HG03135 (cell line): Measurements from ENCODE around the gene PPIA.
"Not testable (repeated sequence)": the region's sequence is repeated elsewhere in the genome, so short reads cannot be mapped to it uniquely, and the experiment has no call there.

Experiments used
- ATAC-seq: cut with Tn5 transposase; IDR thresholded peaks from one replicate; pipeline ENCODE4 v1.9.1; 2021; ENCODE audit warnings: mild to moderate bottlenecking, moderate library complexity; ENCODE audit not compliant: unreplicated experiment

Gene PPIA

DNA sequence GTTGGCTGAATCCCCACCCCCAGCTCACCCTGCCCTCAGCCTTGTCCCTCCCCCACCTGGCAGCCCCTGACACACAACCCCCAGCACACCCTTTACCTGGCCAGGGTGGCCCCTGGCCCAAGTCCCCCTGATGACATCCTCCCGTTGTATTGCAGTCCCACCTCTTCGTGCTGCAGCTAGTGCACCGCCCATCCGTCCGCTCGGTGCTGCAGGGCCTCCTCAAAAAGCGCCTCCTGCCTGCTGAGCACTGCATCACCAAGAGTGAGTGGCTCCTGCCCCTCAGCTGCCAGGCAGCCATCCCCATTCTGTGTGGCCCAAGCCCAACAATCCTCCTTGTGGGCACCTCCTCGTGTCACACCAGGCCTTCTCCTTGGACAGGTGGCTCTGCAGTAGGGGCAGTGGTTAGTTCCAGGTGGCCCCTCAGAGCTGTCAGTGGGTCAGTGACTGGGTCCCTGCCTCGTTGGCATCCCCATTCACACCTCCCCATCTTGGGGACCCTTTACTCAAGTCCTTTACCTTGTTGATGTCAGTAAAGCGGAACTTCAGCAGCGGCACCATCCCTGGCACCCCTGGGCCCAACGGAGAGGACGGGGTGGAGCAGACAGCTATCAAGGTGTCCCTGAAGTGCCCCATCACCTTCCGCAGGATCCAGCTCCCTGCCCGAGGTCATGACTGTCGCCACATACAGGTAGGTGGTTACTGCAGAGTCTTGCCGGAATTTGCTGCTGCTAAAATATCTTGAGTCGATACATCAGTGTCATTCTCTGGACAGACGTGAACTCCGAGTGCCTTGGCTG is 33.6 kb upstream of the PPIA start:
- no peak for ATAC-seq

DNA sequence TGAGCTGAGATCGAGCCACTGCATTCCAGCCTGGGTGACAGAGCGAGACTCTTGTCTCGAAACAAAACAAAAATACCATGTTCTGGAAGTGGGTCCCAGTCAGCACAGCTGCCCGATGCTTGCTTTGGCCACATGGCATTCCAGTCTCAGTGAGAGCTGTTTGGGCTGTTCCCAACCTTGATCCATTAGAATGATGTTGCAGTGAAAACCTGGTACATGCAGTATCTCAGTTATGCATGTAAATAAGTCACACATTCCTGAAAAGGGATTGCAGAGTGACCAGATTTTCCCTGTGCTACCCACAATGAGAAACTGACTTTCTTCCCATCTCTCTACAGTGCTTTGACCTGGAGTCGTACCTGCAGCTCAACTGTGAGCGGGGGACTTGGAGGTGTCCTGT is 32.4 kb upstream of the PPIA start:
- ATAC-seq: no peak

DNA sequence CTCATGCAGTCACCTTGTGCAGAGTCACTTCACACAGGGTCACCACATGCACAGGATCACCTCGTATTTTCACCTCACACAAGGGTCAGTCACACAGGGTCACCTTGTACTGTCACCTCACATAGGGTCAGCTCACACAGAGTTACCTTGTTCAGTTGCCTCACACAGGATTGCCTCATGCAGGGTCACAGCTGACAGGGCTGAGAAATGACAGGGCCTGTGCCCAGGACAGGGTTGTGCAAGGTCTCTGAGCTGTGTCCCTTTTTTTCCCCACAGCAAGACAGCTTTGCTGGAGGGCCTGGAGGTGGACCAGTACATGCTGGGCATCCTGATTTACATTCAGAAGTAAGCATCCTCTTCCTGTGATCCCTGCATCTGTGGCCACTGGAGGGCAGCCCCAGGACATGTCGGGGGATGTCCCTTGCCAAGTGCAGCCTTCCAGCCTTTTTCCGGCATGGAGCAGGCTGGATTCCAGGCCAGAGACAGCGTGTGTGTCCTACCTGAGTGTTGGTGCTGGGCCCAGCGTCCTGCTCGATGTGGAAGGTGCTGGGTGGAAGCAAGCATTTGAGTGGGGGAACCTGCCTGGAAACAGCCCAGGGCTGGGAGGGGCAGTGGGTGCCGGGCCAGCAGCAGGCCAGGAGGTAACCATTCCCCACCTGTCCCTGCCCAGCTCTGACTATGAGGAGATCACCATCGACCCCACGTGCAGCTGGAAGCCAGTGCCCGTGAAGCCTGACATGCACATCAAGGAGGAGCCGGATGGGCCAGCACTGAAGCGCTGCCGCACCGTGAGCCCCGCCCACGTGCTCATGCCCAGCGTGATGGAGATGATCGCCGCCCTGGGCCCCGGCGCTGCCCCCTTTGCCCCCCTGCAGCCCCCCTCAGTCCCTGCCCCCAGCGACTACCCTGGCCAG is 31.6 kb upstream of the PPIA start:
- ATAC-seq: no peak

DNA sequence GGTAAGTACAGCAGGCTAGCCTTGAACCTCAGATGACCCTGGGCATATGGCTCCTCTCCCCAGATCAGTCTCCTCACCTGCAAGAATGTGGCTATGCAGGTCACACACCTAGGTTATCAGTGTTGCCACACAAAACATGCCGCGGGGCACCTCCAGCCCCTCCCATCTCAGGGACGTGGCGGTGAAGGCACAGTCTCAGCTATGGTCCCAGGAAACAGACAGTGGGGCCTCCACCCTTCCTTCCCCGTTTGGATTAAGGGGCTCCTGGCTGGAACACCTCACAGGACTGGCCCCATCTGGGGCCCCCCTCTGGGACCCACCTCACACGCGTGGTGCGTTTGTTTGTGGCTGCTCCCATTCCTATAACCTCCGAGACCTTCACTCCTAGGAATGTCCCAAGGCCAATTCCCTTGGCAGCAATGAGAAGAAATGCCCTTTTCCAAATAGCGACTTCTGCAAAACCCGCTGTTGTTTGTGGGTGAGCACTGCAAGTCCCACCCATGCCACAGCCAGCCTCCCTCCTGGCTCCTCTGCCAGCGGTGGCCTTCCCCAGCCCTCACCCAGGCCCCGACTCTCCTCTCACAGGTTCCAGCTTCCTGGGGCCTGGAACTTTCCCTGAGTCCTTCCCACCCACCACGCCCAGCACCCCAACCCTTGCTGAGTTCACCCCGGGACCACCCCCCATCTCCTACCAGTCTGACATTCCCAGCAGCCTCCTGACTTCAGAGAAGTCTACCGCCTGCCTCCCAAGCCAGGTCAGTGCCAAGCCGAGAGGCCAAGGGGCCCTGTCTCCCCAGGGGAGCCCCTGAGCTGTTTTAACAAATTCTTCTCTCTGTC is 30.7 kb upstream of the PPIA start:
- no peak for ATAC-seq

DNA sequence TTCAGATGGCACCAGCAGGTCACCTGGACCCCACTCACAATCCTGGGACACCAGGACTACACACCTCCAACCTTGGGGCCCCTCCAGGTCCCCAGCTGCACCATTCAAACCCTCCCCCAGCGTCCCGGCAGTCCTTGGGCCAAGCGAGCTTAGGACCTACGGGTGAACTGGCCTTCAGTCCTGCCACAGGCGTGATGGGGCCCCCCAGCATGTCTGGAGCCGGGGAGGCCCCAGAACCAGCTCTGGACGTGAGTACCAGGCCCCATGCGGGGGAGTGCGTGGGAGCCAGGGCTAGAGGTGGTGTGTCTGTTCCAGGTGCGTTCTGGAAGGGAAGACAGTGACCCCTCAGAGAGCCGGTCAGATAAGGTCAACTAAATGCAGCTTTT is 30.1 kb upstream of the PPIA start:
- ATAC-seq: no peak

DNA sequence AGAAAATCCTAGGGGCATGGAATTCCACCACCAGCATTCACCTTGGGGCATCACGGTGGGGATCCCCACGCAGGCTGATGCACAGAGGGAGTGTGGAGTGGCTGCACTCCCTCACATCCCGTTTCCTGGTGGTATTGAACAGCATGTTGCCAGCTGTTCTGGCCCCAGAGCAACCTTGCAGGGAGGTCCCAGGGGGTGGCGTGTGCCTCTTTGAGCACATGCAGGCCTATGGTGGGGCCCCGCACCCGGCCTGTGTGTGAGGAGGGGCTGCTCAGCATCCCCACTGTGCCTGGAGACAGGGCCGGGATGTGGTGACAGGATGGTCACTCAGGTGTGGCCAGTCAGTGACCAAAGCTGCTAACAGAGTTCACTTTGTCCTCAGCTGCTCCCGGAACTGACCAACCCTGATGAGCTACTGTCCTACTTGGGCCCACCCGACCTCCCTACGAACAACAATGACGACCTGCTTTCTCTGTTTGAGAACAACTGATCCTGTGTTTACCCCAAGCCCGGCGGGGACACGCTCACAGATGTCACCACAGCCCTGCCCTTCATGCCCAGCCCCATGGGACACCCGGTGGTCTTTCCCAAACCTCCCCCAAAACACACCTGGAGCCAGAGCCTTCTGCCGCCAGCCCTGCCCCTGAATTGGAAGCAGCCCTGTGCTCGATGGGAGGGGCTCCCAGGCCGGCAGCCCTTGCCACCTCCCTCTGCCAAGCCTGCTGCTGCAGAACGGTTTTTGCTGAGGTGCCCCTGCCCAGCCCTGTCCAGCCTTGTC is 29.2 kb upstream of the PPIA start:
- ATAC-seq: no peak

DNA sequence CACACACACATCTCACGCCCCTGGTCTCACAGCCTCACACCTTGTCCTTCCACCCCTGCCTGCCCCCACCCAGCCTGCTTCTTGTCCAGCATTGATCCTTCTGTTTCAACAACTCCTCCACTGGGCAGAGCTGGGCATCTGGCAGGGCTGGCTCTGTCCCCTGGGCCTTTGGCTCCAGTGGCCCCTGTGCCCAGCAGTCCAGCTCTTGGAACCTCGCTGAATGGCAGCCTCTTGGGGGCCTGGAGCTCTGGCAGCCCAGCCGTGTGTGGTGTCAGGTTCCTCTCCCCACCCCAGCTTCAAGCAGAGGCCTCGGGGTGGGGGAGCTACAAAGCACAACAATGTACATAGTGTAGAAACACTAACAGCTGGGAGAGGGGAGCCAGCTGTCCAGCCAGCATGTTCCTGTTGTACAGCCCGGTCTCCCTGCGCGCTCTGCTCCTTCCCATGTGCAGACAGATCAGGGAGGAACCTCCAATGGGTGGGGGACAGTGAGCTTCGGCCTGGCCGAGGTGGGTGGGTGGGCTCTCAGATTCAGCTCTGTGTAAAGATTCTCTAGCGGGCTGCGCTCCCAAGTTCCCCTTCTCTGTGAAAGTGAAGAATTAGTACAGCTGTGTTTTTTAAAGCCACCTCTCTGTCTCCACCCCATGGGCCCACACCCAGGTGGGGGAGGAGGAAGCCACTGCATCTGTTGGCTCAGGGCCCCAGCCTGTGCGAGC is 28.4 kb upstream of the PPIA start:
- ATAC-seq: peak; percentile 50

DNA sequence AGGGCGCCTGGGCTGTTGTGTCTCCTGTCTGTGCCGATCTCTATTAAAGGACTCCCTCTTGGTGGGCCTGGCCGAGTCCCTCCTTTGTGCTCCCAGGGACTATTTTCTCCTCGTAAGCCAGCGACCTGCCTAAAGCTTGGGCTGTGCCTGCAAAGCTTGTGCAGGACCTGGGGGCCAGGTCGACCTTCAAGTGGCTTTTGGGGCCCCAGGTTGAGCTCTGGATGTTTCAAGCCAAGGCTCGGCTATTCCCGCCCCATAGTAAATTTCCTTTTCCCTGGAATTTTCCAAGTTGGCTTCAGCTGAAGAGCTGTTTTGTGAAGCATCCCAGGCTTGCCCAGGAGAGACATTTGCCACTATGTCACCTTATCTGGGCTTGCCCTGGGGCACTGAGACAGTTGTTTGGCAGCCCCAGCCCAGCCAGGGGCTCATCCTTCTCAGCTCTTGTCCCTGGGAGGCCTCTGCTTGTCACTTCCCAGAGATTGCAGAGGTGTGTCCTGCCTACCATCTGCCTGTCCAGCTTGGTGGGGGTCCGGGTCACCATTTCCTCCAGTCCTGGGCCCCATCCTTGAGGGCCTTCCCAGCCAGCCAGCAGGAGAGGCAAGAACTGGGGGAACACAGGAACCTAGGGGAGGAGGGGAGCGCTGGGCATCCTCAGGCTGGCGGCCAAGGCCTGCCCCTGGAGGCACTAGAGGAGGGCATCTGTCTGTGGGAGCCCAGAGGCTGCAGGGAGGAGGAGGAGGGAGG is 27.7 kb upstream of the PPIA start:
- ATAC-seq: no peak

DNA sequence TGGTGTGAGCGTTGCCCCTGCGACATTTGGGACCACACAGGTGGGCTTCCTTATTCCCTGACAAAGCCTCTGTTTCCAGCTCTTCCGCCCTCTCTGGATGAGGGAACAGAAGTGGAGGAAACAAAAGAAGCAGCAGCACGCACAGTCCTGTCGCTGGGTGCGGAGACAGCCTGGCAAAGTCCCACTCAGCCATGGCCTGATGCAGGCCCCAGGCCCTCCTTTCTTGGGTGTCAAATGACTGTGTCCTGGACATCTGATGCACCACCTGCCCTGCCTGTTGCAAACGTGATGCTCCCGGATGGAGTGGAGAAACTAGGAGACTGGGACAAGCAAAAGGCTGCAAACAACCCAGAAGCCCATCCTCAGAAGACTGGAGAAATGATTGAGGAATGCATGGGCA is 27.1 kb upstream of the PPIA start:
- ATAC-seq: no peak

DNA sequence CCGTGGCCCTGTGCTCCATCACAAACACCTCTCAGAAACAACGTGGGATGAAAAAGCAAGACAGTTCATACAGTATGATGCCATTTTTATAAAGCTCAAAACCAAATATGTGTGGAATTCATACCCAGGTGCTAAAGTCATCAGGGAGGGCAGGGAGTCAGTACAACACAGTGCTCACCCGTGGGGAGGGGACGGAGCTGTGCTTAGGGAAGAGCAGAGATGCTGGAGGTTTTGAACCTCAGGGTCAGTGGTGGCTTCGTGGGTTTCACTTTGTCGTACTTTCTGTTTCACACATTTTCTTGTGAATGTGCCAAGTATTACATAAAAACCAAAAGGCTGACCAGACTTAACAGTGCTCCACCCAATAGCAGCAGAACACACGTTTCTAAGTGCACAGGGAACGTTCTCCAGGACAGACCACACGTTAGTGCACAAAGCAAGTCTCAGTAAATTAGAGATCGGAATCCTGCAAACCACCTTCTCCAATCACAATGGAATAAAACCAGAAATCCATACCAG is 26.6 kb upstream of the PPIA start:
- peak; percentile 57 for ATAC-seq

DNA sequence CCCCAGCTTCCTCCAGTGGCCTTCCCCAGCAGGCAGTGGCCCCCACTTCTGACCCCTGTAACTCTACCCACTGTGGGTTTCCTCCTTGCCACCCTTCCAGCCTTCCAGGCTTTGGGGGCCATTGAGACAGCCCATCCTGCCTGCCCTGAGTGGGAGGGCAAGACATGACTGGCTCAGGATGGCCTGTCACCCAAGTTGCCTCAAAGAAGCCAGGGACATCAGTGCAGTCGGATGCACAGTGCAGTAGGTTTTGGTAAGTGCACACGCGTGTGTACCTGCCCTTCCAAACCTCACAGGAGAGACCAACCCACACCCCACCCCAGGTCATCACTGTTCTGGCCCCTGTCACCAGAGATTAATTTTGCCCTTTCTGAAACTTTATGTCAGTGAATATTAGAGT is 25.1 kb upstream of the PPIA start:
- no peak for ATAC-seq

DNA sequence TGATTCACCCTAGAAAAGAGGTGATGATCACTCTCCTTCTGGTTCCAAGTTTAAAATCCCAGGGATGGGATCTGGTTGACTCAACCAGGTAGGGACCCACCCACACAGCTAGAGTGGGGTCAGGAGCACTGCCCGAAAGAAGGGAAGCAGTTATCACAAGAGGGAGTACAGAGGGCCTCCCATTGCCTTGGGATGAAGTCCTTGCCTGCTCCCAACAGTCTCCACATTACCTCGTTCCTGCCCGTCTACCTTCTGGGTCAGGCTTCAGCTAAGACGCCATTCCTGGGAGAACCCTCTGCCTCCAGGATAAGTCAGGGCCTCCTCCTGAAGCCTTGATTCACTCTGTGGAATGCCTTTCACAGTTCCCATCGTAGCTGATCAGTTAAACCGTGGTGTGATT is 24.0 kb upstream of the PPIA start:
- no peak for ATAC-seq

DNA sequence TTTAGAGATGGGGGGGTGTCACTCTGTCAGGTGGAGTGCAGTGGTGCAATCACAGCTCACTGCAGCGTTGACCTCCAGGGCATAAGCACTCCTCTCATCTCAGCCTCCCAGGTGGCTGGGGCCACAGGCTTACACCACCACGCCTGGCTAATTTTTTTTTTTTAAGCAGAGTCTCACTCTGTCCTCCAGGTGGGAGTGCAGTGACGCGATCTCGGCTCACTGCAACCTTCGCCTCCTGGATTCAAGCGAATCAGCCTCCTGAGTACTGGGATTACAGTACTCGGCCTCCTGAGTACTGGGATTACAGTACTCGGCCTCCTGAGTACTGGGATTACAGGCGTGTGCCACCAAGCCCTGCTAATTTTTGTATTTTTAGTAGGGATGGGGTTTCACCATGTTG is 23.6 kb upstream of the PPIA start:
- ATAC-seq: no peak

DNA sequence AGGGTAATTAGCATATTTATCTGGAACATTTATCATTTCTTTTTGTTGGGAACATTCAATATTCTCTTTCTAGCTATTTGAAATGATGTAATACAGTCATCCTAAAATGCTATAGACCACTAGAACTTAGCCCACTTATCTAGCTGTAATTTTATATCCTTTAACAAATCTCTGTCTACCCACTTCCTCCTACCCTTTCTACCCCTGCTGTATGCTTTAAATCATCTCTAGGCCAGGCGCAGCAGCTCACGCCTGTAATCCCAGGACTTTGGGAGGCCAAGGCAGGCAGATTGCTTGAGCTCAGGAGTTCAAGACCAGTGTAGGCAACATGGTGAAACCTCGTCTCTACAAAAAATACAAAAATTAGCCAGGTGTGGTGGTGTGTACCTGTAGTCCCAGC is 22.0 kb upstream of the PPIA start:
- not testable (repeated sequence) for ATAC-seq

DNA sequence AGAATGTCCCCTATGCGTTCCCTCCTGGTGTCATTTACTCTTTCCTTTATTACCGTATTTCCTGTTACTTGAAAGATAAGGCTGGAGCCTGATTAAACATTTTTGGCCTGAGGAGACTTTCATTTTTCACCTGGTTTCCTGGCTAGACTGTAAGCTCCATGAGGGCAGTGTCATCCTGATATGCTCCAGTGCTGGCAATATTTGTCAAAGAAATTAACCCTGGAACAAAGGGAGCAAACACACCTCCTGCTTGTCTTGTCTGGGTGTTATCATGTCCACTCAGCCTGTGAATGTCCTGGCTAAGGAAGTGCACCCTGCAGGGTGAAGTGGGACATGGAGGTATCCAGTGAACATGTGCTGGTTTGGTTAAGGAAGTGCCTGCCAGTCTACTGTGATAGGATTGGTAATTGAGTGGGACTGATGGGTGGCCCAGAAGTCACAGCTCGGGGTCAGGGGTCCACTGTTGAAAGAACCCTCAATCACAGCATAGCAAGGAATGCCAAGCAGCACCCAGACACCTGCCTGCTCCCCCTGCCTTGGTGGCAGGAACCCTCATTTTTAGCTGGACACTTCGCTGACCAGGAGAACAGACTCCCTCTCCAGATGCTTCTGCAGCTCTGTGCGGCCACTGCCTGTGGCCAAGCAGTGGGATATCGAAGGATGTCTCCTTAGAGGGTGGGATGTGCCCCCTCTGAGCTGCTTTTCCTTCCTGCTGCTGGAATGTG is 20.9 kb upstream of the PPIA start:
- ATAC-seq: no peak

DNA sequence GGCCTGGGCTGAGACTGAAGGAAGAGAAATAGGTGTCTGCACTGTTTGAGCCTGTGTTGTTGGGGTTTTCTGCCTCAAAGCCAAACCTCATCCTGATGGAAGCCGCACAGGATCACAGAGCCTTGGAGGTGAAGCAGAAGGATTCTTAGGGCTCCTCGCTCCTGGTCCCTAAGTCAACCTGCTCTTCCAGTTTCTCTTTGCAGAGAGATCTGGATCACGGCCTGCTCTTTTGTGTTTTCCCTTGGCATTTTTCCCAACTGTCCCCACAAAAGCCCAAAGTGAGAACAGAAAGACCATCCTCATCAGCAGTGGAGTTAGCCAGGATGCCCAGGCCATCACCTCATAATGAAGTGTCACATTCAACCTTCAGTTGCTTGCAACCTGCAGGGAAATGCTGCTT is 20.3 kb upstream of the PPIA start:
- ATAC-seq: no peak

DNA sequence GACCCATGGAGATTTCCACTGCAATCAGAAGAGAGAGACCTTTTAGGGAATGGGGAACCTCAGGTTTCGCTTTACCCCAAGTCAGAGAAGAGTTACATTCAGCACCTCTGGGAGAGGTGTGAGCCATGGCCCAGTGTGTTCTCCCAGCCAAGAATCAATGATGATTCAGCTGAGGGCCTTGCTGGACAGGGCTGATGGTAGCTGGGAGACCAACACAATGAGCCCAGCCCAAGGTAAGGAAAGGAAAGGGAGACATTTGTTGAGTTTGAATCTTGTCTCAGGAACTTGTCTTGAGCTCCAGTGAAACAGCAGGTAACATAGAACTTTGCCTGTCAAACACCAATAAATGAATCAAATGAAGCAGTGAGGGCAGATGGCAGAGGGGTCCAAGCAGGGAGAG is 14.0 kb upstream of the PPIA start:
- ATAC-seq: no peak

DNA sequence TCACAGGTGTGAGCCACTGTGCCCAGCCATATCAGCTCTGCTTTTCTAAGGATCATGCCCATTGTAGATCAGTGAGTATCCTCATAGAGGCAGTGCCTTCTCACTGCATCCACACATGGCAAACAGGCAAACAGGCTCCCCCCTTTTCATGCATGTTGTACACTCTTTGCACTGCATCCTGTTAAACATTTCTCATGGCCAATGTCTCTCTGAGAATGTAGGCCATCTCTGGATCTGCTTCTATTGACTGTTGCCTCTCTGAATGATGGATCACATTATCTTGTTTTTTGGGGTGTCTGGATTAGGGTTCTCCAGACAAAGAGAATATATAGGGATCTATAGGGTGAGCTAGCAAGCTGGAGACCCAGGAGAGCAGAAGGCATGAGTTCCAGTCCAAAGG is 13.1 kb upstream of the PPIA start:
- no peak for ATAC-seq
